ENCODE data around the gene TSPAN18.

The TSPAN18 gene

GRCh38 chr11:44852952-44853351 is 126.2 kb downstream of the TSPAN18 start:
- Mint-ChIP-seq H3K4me1 (no peaks in the 10 kb centered on the region), H3K4me3 (no peak overlapping the region), H3K36me3 (peaks cover 2% of the 10 kb centered on the region), H3K9me3 (no peaks in the 10 kb centered on the region), H3K27me3 (peaks cover 5% of the 10 kb centered on the region), H3K27ac (no peak overlapping the region)
- CTCF ChIA-PET: no interaction called here
- DNase-seq: no peak

GRCh38 chr11:44853666-44854065 is 126.9 kb downstream of the TSPAN18 start:
- CTCF ChIA-PET: no interaction called here
- no peak overlapping the region for H3K4me3 Mint-ChIP-seq

GRCh38 chr11:44854086-44854485 is 127.3 kb downstream of the TSPAN18 start:
- peaks cover 2% of the 10 kb centered on the region for H3K36me3 Mint-ChIP-seq
- H3K4me1 Mint-ChIP-seq: no peaks in the 10 kb centered on the region
- no peaks in the 10 kb centered on the region for H3K9me3 Mint-ChIP-seq
- no peak overlapping the region for H3K27ac Mint-ChIP-seq
- no peak overlapping the region for H3K4me3 Mint-ChIP-seq
- DNase-seq: no peak
- peaks cover 16% of the 10 kb centered on the region for H3K27me3 Mint-ChIP-seq
- CTCF ChIA-PET: no interaction called here

More at GRCh38 chr11:44853666-44854065, 126.9 kb downstream of the TSPAN18 start:
- DNase-seq: no peak
- Mint-ChIP-seq H3K4me1 (no peaks in the 10 kb centered on the region), H3K27me3 (peaks cover 12% of the 10 kb centered on the region), H3K36me3 (peaks cover 2% of the 10 kb centered on the region), H3K9me3 (no peaks in the 10 kb centered on the region), H3K27ac (no peak overlapping the region)

GRCh38 chr11:44854741-44855492 is 128.2 kb downstream of the TSPAN18 start:
- H3K4me3 Mint-ChIP-seq: no peak overlapping the region
- peaks cover 24% of the 10 kb centered on the region for H3K27me3 Mint-ChIP-seq
- H3K36me3 Mint-ChIP-seq: peaks cover 5% of the 10 kb centered on the region
- H3K27ac Mint-ChIP-seq: no peak overlapping the region
- no peaks in the 10 kb centered on the region for H3K9me3 Mint-ChIP-seq
- CTCF ChIA-PET: no interaction called here
- DNase-seq: no peak
- H3K4me1 Mint-ChIP-seq: no peaks in the 10 kb centered on the region

GRCh38 chr11:44855493-44855849 is 128.7 kb downstream of the TSPAN18 start:
- no peak overlapping the region for H3K4me3 Mint-ChIP-seq
- peaks cover 2% of the 10 kb centered on the region for H3K4me1 Mint-ChIP-seq
- no peak overlapping the region for H3K27ac Mint-ChIP-seq
- DNase-seq: no peak
- peaks cover 29% of the 10 kb centered on the region for H3K27me3 Mint-ChIP-seq
- H3K9me3 Mint-ChIP-seq: no peaks in the 10 kb centered on the region
- peaks cover 11% of the 10 kb centered on the region for H3K36me3 Mint-ChIP-seq
- CTCF ChIA-PET: no interaction called here

GRCh38 chr11:44857490-44858090 is 130.8 kb downstream of the TSPAN18 start:
- Mint-ChIP-seq H3K4me1 (peaks cover 20% of the 10 kb centered on the region), H3K27ac (no peak overlapping the region), H3K27me3 (peaks cover 47% of the 10 kb centered on the region), H3K4me3 (no peak overlapping the region), H3K9me3 (no peaks in the 10 kb centered on the region), H3K36me3 (peaks cover 15% of the 10 kb centered on the region)
- CTCF ChIA-PET: interaction anchor here (0.9 kb wide), 1 partner anchor 10 kb away, joined by 3 read pairs; no protein-coding TSS in a partner anchor
- DNase-seq: no peak

GRCh38 chr11:44858796-44859527 is 132.2 kb downstream of the TSPAN18 start:
- Mint-ChIP-seq H3K9me3 (no peaks in the 10 kb centered on the region), H3K27ac (no peak overlapping the region), H3K36me3 (peaks cover 20% of the 10 kb centered on the region), H3K4me3 (no peak overlapping the region), H3K4me1 (peaks cover 24% of the 10 kb centered on the region), H3K27me3 (peaks cover 54% of the 10 kb centered on the region)
- DNase-seq: no peak
- CTCF ChIA-PET: no interaction called here

GRCh38 chr11:44859528-44859925 is 132.8 kb downstream of the TSPAN18 start:
- Mint-ChIP-seq H3K27ac (no peak overlapping the region), H3K4me3 (no peak overlapping the region), H3K27me3 (peaks cover 59% of the 10 kb centered on the region), H3K4me1 (peaks cover 24% of the 10 kb centered on the region), H3K9me3 (no peaks in the 10 kb centered on the region), H3K36me3 (peaks cover 20% of the 10 kb centered on the region)
- no peak for DNase-seq
- CTCF ChIA-PET: no interaction called here

- no peak for DNase-seq
- Mint-ChIP-seq H3K4me1 (peaks cover 24% of the 10 kb centered on the region), H3K9me3 (no peaks in the 10 kb centered on the region), H3K27ac (no peak overlapping the region), H3K36me3 (peaks cover 21% of the 10 kb centered on the region), H3K27me3 (peaks cover 63% of the 10 kb centered on the region), H3K4me3 (no peak overlapping the region)
- CTCF ChIA-PET: no interaction called here
These were observed 133.6 kb downstream of the TSPAN18 start for GRCh38 chr11:44860346-44860745.

- Mint-ChIP-seq H3K4me1 (peaks cover 24% of the 10 kb centered on the region), H3K27me3 (peaks cover 68% of the 10 kb centered on the region), H3K36me3 (peaks cover 19% of the 10 kb centered on the region), H3K4me3 (peak overlapping the region; percentile 29), H3K9me3 (no peaks in the 10 kb centered on the region), H3K27ac (peak overlapping the region; percentile 40)
- CTCF ChIA-PET: interaction anchor here (0.6 to 0.9 kb wide), 3 partner anchors 65 to 793 kb away, joined by 3 to 4 read pairs (median 3); no protein-coding TSS in a partner anchor
- DNase-seq: peak; percentile 82
These were observed 135.2 kb downstream of the TSPAN18 start for GRCh38 chr11:44861849-44862557.

- Mint-ChIP-seq H3K27me3 (peaks cover 64% of the 10 kb centered on the region), H3K9me3 (no peaks in the 10 kb centered on the region), H3K4me3 (no peak overlapping the region), H3K4me1 (peaks cover 24% of the 10 kb centered on the region), H3K36me3 (peaks cover 19% of the 10 kb centered on the region), H3K27ac (no peak overlapping the region)
- no peak for DNase-seq
- CTCF ChIA-PET: interaction anchor here (0.6 to 1.5 kb wide), 4 partner anchors 49 to 792 kb away, joined by 3 to 4 read pairs (median 3); no protein-coding TSS in a partner anchor
These were observed 135.9 kb downstream of the TSPAN18 start for GRCh38 chr11:44862558-44863101.

GRCh38 chr11:44863231-44863630 is 136.5 kb downstream of the TSPAN18 start:
- H3K4me3 Mint-ChIP-seq: no peak overlapping the region
- H3K4me1 Mint-ChIP-seq: peaks cover 24% of the 10 kb centered on the region
- peaks cover 19% of the 10 kb centered on the region for H3K36me3 Mint-ChIP-seq
- H3K9me3 Mint-ChIP-seq: no peaks in the 10 kb centered on the region
- DNase-seq: no peak
- CTCF ChIA-PET: interaction anchor here (1.5 kb wide), 1 partner anchor 48 kb away, joined by 3 read pairs; no protein-coding TSS in a partner anchor
- H3K27me3 Mint-ChIP-seq: peaks cover 63% of the 10 kb centered on the region
- H3K27ac Mint-ChIP-seq: no peak overlapping the region

GRCh38 chr11:44865866-44866272 is 139.1 kb downstream of the TSPAN18 start:
- Mint-ChIP-seq H3K36me3 (peaks cover 13% of the 10 kb centered on the region), H3K4me3 (no peak overlapping the region), H3K27me3 (peaks cover 38% of the 10 kb centered on the region), H3K4me1 (peaks cover 20% of the 10 kb centered on the region), H3K9me3 (peaks cover 1% of the 10 kb centered on the region), H3K27ac (no peak overlapping the region)
- CTCF ChIA-PET: no interaction called here
- no peak for DNase-seq

GRCh38 chr11:44866286-44866685 is 139.5 kb downstream of the TSPAN18 start:
- H3K4me3 Mint-ChIP-seq: no peak overlapping the region
- no peak overlapping the region for H3K27ac Mint-ChIP-seq
- CTCF ChIA-PET: no interaction called here
- peaks cover 17% of the 10 kb centered on the region for H3K36me3 Mint-ChIP-seq
- H3K27me3 Mint-ChIP-seq: peaks cover 34% of the 10 kb centered on the region
- peaks cover 1% of the 10 kb centered on the region for H3K9me3 Mint-ChIP-seq
- H3K4me1 Mint-ChIP-seq: peaks cover 17% of the 10 kb centered on the region
- DNase-seq: no peak
